ENCODE data around the gene PRKN.

PRKN gene

GRCh38 chr6:161590961-161591627 lies 1136.5 kb downstream of the PRKN start:
- H3K27ac ChIP-seq (ENCODE audit: extremely low read depth, low read depth, low read length), result no peak overlapping the region
- no peak for TF ChIP-seq ZNF280C (tag by site-specific recombination; IDR thresholded peaks at IDR 0.05)
- no peak for TF ChIP-seq ZNF660 (tag by site-specific recombination; IDR thresholded peaks at IDR 0.05)
- no peak for TF ChIP-seq ZBTB7A (tag by site-specific recombination; IDR thresholded peaks at IDR 0.05; ENCODE audit: low read depth)
- TF ChIP-seq ZNF202 (tag by site-specific recombination; IDR thresholded peaks at IDR 0.05; ENCODE audit: borderline replicate concordance), result no peak
- TF ChIP-seq ZNF837 (tag by site-specific recombination; IDR thresholded peaks at IDR 0.05), result no peak
- TF ChIP-seq ZNF596 (tag by site-specific recombination; IDR thresholded peaks at IDR 0.05), result no peak
- no peak for TF ChIP-seq TCF7L2 (IDR thresholded peaks at IDR 0.05; ENCODE audit: borderline replicate concordance, low read depth, low read length)
- no peak for TF ChIP-seq KLF9 (tag by site-specific recombination; IDR thresholded peaks at IDR 0.05; ENCODE audit: low read depth)
- no peak for TF ChIP-seq ZNF23 (tag by site-specific recombination; IDR thresholded peaks at IDR 0.05; ENCODE audit: borderline replicate concordance)
- no peak overlapping the region for H3K4me3 ChIP-seq (ENCODE audit: low read depth, low read length)
- CTCF ChIA-PET, result interaction anchor here (0.5 to 0.9 kb wide), 6 partner anchors 22 to 1088 kb away, joined by 3 to 5 read pairs (median 4); no protein-coding TSS in a partner anchor
- POLR2A ChIA-PET, result no interaction called here
- H3K9me3 ChIP-seq (ENCODE audit: control insufficient read depth, insufficient read depth, low read depth, low read length), result no peaks in the 10 kb centered on the region
- no peaks in the 10 kb centered on the region for H3K36me3 ChIP-seq (ENCODE audit: control insufficient read depth in 2 of 2, insufficient read depth in 1 of 2, low read length in 2 of 2)
- H3K4me1 ChIP-seq (ENCODE audit: control insufficient read depth, insufficient read depth, low read length), result peaks cover 10% of the 10 kb centered on the region

DNA sequence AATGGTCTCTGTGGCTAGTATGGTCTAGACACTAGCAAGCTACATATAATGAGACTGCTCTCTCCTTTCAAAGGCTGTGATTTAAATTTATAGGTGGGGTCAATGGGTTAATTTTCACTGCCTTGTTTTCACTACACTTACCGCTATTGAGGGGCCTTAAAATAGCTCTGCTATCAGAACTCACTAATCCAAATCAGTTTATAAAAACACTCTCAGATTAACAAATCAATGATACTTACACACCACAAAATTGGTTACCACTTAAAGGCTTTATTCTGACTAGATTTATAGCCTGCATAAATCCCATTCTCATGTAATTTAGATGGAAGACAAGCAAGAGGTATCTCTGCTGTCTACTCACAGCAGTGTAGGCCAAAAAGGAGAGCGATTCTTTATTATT lies 1140.7 kb downstream of the PRKN start:
- peaks cover 10% of the 10 kb centered on the region for H3K4me1 ChIP-seq (ENCODE audit: control insufficient read depth, insufficient read depth, low read length)
- no peak overlapping the region for H3K4me3 ChIP-seq (ENCODE audit: low read depth, low read length)
- H3K27ac ChIP-seq (ENCODE audit: extremely low read depth, low read depth, low read length), result no peak overlapping the region
- ChIA-PET CTCF (interaction anchor here (1.1 kb wide), 1 partner anchor 72 kb away, joined by 3 read pairs; no protein-coding TSS in a partner anchor), POLR2A (interaction anchor here (1.2 kb wide), 1 partner anchor 169 kb away, joined by 3 read pairs; no protein-coding TSS in a partner anchor)
- no peaks in the 10 kb centered on the region for H3K9me3 ChIP-seq (ENCODE audit: control insufficient read depth, insufficient read depth, low read depth, low read length)
- H3K36me3 ChIP-seq (ENCODE audit: control insufficient read depth in 2 of 2, insufficient read depth in 1 of 2, low read length in 2 of 2), result no peaks in the 10 kb centered on the region
- TF ChIP-seq HOXD13 (CRISPR knock-in tag; IDR thresholded peaks at IDR 0.05; ENCODE audit: borderline replicate concordance), result peak; percentile 98
- no peak for TF ChIP-seq ZNF211 (tag by site-specific recombination; IDR thresholded peaks at IDR 0.05; ENCODE audit: low read depth)
- TF ChIP-seq, protein P1, sequence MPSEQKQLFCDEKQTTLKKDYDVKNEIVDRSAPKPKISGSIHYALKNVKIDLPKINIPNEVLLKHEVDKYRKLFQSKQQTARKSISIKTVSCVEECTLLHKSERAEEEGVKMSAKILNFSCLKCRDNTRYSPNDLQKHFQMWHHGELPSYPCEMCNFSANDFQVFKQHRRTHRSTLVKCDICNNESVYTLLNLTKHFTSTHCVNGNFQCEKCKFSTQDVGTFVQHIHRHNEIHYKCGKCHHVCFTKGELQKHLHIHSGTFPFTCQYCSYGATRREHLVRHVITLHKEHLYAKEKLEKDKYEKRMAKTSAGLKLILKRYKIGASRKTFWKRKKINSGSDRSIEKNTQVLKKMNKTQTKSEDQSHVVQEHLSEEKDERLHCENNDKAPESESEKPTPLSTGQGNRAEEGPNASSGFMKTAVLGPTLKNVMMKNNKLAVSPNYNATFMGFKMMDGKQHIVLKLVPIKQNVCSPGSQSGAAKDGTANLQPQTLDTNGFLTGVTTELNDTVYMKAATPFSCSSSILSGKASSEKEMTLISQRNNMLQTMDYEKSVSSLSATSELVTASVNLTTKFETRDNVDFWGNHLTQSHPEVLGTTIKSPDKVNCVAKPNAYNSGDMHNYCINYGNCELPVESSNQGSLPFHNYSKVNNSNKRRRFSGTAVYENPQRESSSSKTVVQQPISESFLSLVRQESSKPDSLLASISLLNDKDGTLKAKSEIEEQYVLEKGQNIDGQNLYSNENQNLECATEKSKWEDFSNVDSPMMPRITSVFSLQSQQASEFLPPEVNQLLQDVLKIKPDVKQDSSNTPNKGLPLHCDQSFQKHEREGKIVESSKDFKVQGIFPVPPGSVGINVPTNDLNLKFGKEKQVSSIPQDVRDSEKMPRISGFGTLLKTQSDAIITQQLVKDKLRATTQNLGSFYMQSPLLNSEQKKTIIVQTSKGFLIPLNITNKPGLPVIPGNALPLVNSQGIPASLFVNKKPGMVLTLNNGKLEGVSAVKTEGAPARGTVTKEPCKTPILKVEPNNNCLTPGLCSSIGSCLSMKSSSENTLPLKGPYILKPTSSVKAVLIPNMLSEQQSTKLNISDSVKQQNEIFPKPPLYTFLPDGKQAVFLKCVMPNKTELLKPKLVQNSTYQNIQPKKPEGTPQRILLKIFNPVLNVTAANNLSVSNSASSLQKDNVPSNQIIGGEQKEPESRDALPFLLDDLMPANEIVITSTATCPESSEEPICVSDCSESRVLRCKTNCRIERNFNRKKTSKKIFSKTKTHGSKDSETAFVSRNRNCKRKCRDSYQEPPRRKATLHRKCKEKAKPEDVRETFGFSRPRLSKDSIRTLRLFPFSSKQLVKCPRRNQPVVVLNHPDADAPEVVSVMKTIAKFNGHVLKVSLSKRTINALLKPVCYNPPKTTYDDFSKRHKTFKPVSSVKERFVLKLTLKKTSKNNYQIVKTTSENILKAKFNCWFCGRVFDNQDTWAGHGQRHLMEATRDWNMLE (tag by site-specific recombination; conservative IDR thresholded peaks at IDR 0.05; ENCODE audit: low read depth), result no peak
- TF ChIP-seq, protein P2, sequence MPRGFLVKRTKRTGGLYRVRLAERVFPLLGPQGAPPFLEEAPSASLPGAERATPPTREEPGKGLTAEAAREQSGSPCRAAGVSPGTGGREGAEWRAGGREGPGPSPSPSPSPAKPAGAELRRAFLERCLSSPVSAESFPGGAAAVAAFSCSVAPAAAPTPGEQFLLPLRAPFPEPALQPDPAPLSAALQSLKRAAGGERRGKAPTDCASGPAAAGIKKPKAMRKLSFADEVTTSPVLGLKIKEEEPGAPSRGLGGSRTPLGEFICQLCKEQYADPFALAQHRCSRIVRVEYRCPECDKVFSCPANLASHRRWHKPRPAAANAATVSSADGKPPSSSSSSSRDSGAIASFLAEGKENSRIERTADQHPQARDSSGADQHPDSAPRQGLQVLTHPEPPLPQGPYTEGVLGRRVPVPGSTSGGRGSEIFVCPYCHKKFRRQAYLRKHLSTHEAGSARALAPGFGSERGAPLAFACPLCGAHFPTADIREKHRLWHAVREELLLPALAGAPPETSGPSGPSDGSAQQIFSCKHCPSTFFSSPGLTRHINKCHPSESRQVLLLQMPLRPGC (tag by site-specific recombination; IDR thresholded peaks at IDR 0.05), result no peak
- no peak for TF ChIP-seq ZNF585B (tag by site-specific recombination; IDR thresholded peaks at IDR 0.05)
- no peak for TF ChIP-seq PRDM1 (tag by site-specific recombination; IDR thresholded peaks at IDR 0.05)
- TF ChIP-seq ZXDB (tag by site-specific recombination; IDR thresholded peaks at IDR 0.05), result no peak
- TF ChIP-seq AEBP2 (tag by site-specific recombination; IDR thresholded peaks at IDR 0.05; ENCODE audit: borderline replicate concordance), result no peak
- TF ChIP-seq ZBTB11 (tag by site-specific recombination; conservative IDR thresholded peaks at IDR 0.05; ENCODE audit: low read depth), result no peak
- TF ChIP-seq SP7 (tag by site-specific recombination; IDR thresholded peaks at IDR 0.05), result no peak
- no peak for TF ChIP-seq ZNF830 (tag by site-specific recombination; IDR thresholded peaks at IDR 0.05; ENCODE audit: low read depth)
